GM18505 (cell line): ENCODE measurements around the gene EIF4B.

Experiments
- ATAC-seq: cut with Tn5 transposase; IDR thresholded peaks from one replicate; pipeline ENCODE4 v1.9.1; 2021; ENCODE audit not compliant: unreplicated experiment
- POLR2A ChIP-seq: IDR thresholded peaks from 4 replicates; pipeline ENCODE4 v1.6.1; 2011; ENCODE audit warnings: borderline replicate concordance; ENCODE audit not compliant: insufficient read depth, insufficient read length; ENCODE audit errors: extremely low read depth

EIF4B gene

GRCh38 chr12:53062011-53062961 lies 56.0 kb downstream of the EIF4B start:
- no peak for ATAC-seq
- no peak for TF ChIP-seq POLR2A

- TF ChIP-seq POLR2A = no peak
- no peak for ATAC-seq
Observed at GRCh38 chr12:53062977-53063707, 56.9 kb downstream of the EIF4B start.

GRCh38 chr12:53063708-53064612 lies 57.7 kb downstream of the EIF4B start:
- no peak for TF ChIP-seq POLR2A
- ATAC-seq = no peak

- no peak for ATAC-seq
- TF ChIP-seq POLR2A = no peak
Observed at GRCh38 chr12:53064613-53065436, 58.6 kb downstream of the EIF4B start.

GRCh38 chr12:53065470-53065869 lies 59.2 kb downstream of the EIF4B start:
- no peak for TF ChIP-seq POLR2A
- ATAC-seq = no peak

- no peak for TF ChIP-seq POLR2A
- no peak for ATAC-seq
Observed at GRCh38 chr12:53065975-53066931, 60.0 kb downstream of the EIF4B start.

GRCh38 chr12:53067074-53067992 lies 61.1 kb downstream of the EIF4B start:
- no peak for ATAC-seq
- no peak for TF ChIP-seq POLR2A

GRCh38 chr12:53067993-53068770 lies 61.9 kb downstream of the EIF4B start:
- no peak for TF ChIP-seq POLR2A
- no peak for ATAC-seq

- TF ChIP-seq POLR2A = no peak
- ATAC-seq = no peak
Observed at GRCh38 chr12:53068811-53069585, 62.7 kb downstream of the EIF4B start.
